ENCODE results near the gene IFI27.

Gene IFI27

GRCh38 chr14:94102768-94103482 lies 7.6 kb upstream of the IFI27 start:
- DNase-seq (ENCODE audit: low read depth): no peak

GRCh38 chr14:94103554-94104150 lies 6.9 kb upstream of the IFI27 start:
- no peak for DNase-seq (ENCODE audit: low read depth)

- DNase-seq (ENCODE audit: low read depth): no peak
Measured at GRCh38 chr14:94104731-94105130, 5.8 kb upstream of the IFI27 start.

GRCh38 chr14:94109915-94110250 lies 653 bp upstream of the IFI27 start:
- no peak for DNase-seq (ENCODE audit: low read depth)

GRCh38 chr14:94111276-94112095 lies 950 bp downstream of the IFI27 start:
- no peak for DNase-seq (ENCODE audit: low read depth)

GRCh38 chr14:94112513-94113063 lies 2.1 kb downstream of the IFI27 start:
- DNase-seq (ENCODE audit: low read depth): no peak

GRCh38 chr14:94113073-94113472 lies 2.5 kb downstream of the IFI27 start:
- no peak for DNase-seq (ENCODE audit: low read depth)

GRCh38 chr14:94113490-94113889 lies 3.0 kb downstream of the IFI27 start:
- no peak for DNase-seq (ENCODE audit: low read depth)

GRCh38 chr14:94113908-94114588 lies 3.5 kb downstream of the IFI27 start:
- no peak for DNase-seq (ENCODE audit: low read depth)

- no peak for DNase-seq (ENCODE audit: low read depth)
Measured at GRCh38 chr14:94114589-94115057, 4.1 kb downstream of the IFI27 start.

- DNase-seq (ENCODE audit: low read depth): no peak
Measured at GRCh38 chr14:94115058-94115591, 4.6 kb downstream of the IFI27 start.

GRCh38 chr14:94115631-94116030 lies 5.1 kb downstream of the IFI27 start:
- no peak for DNase-seq (ENCODE audit: low read depth)

- no peak for DNase-seq (ENCODE audit: low read depth)
Measured at GRCh38 chr14:94116701-94117100, 6.2 kb downstream of the IFI27 start.

- no peak for DNase-seq (ENCODE audit: low read depth)
Measured at GRCh38 chr14:94117856-94118255, 7.3 kb downstream of the IFI27 start.

- DNase-seq (ENCODE audit: low read depth): no peak
Measured at GRCh38 chr14:94119071-94119470, 8.5 kb downstream of the IFI27 start.

- DNase-seq (ENCODE audit: low read depth): no peak
Measured at GRCh38 chr14:94120667-94121340, 10.3 kb downstream of the IFI27 start.

GRCh38 chr14:94121485-94121884 lies 10.9 kb downstream of the IFI27 start:
- no peak for DNase-seq (ENCODE audit: low read depth)

GRCh38 chr14:94122438-94122837 lies 11.9 kb downstream of the IFI27 start:
- no peak for DNase-seq (ENCODE audit: low read depth)

- DNase-seq (ENCODE audit: low read depth): no peak
Measured at GRCh38 chr14:94123296-94123695, 12.8 kb downstream of the IFI27 start.

GRCh38 chr14:94123868-94124267 lies 13.3 kb downstream of the IFI27 start:
- DNase-seq (ENCODE audit: low read depth): no peak

All from stimulated activated CD8-positive, alpha-beta memory T cell treated with anti-CD3 and anti-CD28 coated beads, Interleukin-12 subunit alpha, Interleukin-12 subunit beta, amount 100 ng/mL, for 1 hour (primary cell).